K562 (cell line): ENCODE data around the gene AMPD3. TPM values are rescaled to one million over a fixed set of nuclear protein-coding genes. Genes with fewer than 3 reads are reported as not detected.

Experiments used
- ATAC-seq: fragments of 200-7000 bp; cut with Tn5 transposase; 3 replicates; pipeline ENCODE4 v1.9.1; 2020; ENCODE audit warnings: moderate library complexity
- BruUV-seq: library from RNA; stranded (reverse); fragments of 400-500 nt; replicated peaks from 2 replicates; lab custom pipeline; 2021; lab: Mats Ljungman, UMichigan
- CTCF ChIA-PET: fragments of 300-600 bp; formaldehyde crosslinking; extraction: SDS; loops from one replicate; lab custom pipeline; 2021; ENCODE audit warnings: low intra/inter-chr PET ratio; lab: Yijun Ruan, JAX
- POLR2A ChIA-PET: fragments of 300-600, 350-650 bp; sonication (Branson Sonifier 250); formaldehyde crosslinking; extraction: SDS; loops from one replicate; lab custom pipeline; 2021; ENCODE audit warnings: antibody characterized with exemption, inconsistent platforms; lab: Yijun Ruan, JAX
- DNase-seq, 4 experiments: peaks; one replicate each; pipeline versions ENCODE4 v3.0.0 to v3.0.0-alpha.2; 2011 to 2018; ENCODE audit warnings: low spot score in 3 of 4, mixed read lengths in 3 of 4; ENCODE audit errors: extremely low read depth in 1 of 4
- FAIRE-seq: peaks from 2 replicates; lab custom pipeline; 2011; peaks lifted over from hg19 to GRCh38; lab: Jason Lieb, UNC
- H2AFZ ChIP-seq: 2 replicates; pipeline ENCODE4 v1.6.0; 2011; ENCODE audit warnings: low read depth, low read length, control low read depth, inconsistent platforms
- H3K27ac ChIP-seq: fragments of 200-600 bp; 3 replicates; pipeline ENCODE4 v1.8.0; 2011; ENCODE audit warnings: low read depth, mild to moderate bottlenecking, control low read depth, inconsistent platforms, low read length, moderate library complexity, mixed read lengths; ENCODE audit errors: extremely low read depth
- H3K27me3 ChIP-seq, 2 experiments: fragments of 300-600 bp in 1 of 2; 2 replicates in 1 of 2; 3 replicates in 1 of 2; pipeline versions ENCODE4 v1.6.0 to v1.8.0; 2011; ENCODE audit warnings: inconsistent platforms in 2 of 2, low read length in 2 of 2, mild to moderate bottlenecking in 1 of 2, mixed read lengths in 1 of 2, moderate library complexity in 1 of 2; ENCODE audit not compliant: control insufficient read depth in 2 of 2, insufficient read depth in 2 of 2
- H3K36me3 ChIP-seq: fragments of 300-600 bp; 3 replicates; pipeline ENCODE4 v1.8.0; 2011; ENCODE audit warnings: mild to moderate bottlenecking, low read length, inconsistent platforms; ENCODE audit not compliant: control insufficient read depth, insufficient read depth
- H3K4me1 ChIP-seq, 2 experiments: fragments of 200-600 bp in 1 of 2; replicated peaks in 1 of 2; 2 replicates in 1 of 2; 3 replicates in 1 of 2; pipeline versions ENCODE4 v1.5.1 to v1.8.0; 2011; ENCODE audit warnings: inconsistent platforms in 2 of 2, low read length in 2 of 2, mild to moderate bottlenecking in 1 of 2, mixed read lengths in 1 of 2, moderate library complexity in 1 of 2; ENCODE audit not compliant: control insufficient read depth in 2 of 2, insufficient read depth in 2 of 2
- H3K4me2 ChIP-seq: 2 replicates; pipeline ENCODE4 v1.6.1; 2011; ENCODE audit warnings: low read length, control low read depth, inconsistent platforms, mixed read lengths; ENCODE audit not compliant: insufficient read depth
- H3K4me3 ChIP-seq: fragments of 200-600 bp; sonication (generic), shearing (Covaris generic); 2 replicates; pipeline ENCODE4 v1.5.1; 2016; ENCODE audit warnings: control low read depth, inconsistent platforms
- H3K79me2 ChIP-seq: fragments of 200-600 bp; 3 replicates; pipeline ENCODE4 v1.8.0; 2011; ENCODE audit warnings: low read length, inconsistent platforms; ENCODE audit not compliant: control insufficient read depth, insufficient read depth
- H3K9ac ChIP-seq, 2 experiments: 2 replicates each; pipeline versions ENCODE4 v1.6.0 to v1.6.1; 2011; ENCODE audit warnings: low read depth in 2 of 2, low read length in 2 of 2, control low read depth in 1 of 2, inconsistent platforms in 1 of 2, mild to moderate bottlenecking in 1 of 2, mixed read lengths in 1 of 2; ENCODE audit not compliant: insufficient read depth in 1 of 2
- H3K9me1 ChIP-seq: one replicate; pipeline ENCODE4 v1.6.0; 2011; ENCODE audit warnings: inconsistent platforms, mild to moderate bottlenecking, low read length, moderate library complexity; ENCODE audit not compliant: control insufficient read depth, insufficient read depth
- H3K9me3 ChIP-seq: replicated peaks from 2 replicates; pipeline ENCODE4 v1.5.1; 2011; ENCODE audit warnings: low read depth, low read length, inconsistent platforms; ENCODE audit not compliant: control insufficient read depth, insufficient read depth
- H4K20me1 ChIP-seq: replicated peaks from 2 replicates; pipeline ENCODE4 v1.6.1; 2011; ENCODE audit warnings: low read length, inconsistent platforms, mixed read lengths; ENCODE audit not compliant: control insufficient read depth, insufficient read depth
- CHD2 ChIP-seq: IDR thresholded peaks from 2 replicates; pipeline ENCODE4 v1.6.1; 2011; ENCODE audit warnings: low read depth, low read length
- NFATC3 ChIP-seq: fragments of 450-650 bp; IDR thresholded peaks from 2 replicates; pipeline ENCODE4 v1.6.1; 2017; ENCODE audit warnings: mild to moderate bottlenecking
- NFIX ChIP-seq: fragments of 250-450 bp; sonication (Bioruptor Pico); IDR thresholded peaks from 2 replicates; pipeline ENCODE4 v1.4.0; 2020; ENCODE audit warnings: low read depth, mild to moderate bottlenecking, moderate library complexity
- PTRF ChIP-seq: fragments of 450-650 bp; IDR thresholded peaks from 2 replicates; pipeline ENCODE4 v1.6.1; 2016; ENCODE audit warnings: mild to moderate bottlenecking, missing genetic modification characterization, missing compliant biosample characterization
- WGBS: fragments of 100-300 bp; shearing (Covaris generic); methylation state at CpG from one replicate; pipeline ENCODE4 v1.1.6; 2016; ENCODE audit warnings: low coverage, mixed read lengths; ENCODE audit not compliant: insufficient coverage; ENCODE audit errors: missing lambda C conversion rate; 5-methylcytosine and 5-hydroxymethylcytosine counted together
- in situ Hi-C: fragments of 300-500 bp; cut with MboI; formaldehyde crosslinking; loops from 4 replicates; pipeline ENCODE4 v1.15.0; 2018; ENCODE audit warnings: inconsistent platforms, mixed read lengths
- intact Hi-C: fragments of 100-400 bp; cut with micrococcal nuclease; formaldehyde crosslinking; loops from 2 replicates; pipeline ENCODE4 v1.14.2; 2022
- polyA plus RNA-seq, 8 experiments: library from polyadenylated mRNA; depleted of rRNA in 4 of 8; stranded (reverse) in 5 of 8; unstranded in 3 of 8; fragments of >200 nt; fragmentation: Nextera tagmentation in 2 of 8; fragmentation: Illumina TruSeq in 1 of 8; extraction: Ambion mirVana in 2 of 8; extraction: Trizol in 1 of 8; gene quantifications; 2 replicates each; pipeline versions ENCODE4 v1.2.1 to v1.2.3, GENCODE V29; 2011 to 2014; ENCODE audit warnings: inconsistent platforms in 1 of 8, missing spikeins in 1 of 8
- total RNA-seq, 7 experiments: library from RNA; depleted of rRNA in 6 of 7; stranded (reverse); fragments of >200 nt in 6 of 7; fragmentation: Illumina TruSeq in 2 of 7; extraction: Trizol in 2 of 7; gene quantifications; 2 replicates each; pipeline versions ENCODE4 v1.2.1 to v1.2.3, GENCODE V29; 2011 to 2021; ENCODE audit warnings: low replicate concordance in 1 of 7

The AMPD3 gene
- total and polyA plus RNA-seq, 9 of the 15 experiments (the other 6 are each of a cell fraction or from before 2014, with no cell fraction given): 4.4 to 23.6 (median 11.2) TPM

- no peak for TF ChIP-seq NFATC3
- no peak for TF ChIP-seq NFIX (CRISPR knock-in tag)
- no peak for TF ChIP-seq CHD2
- no peak for TF ChIP-seq PTRF (tag)
- peaks cover 77% of the 10 kb centered on the region for H3K36me3 ChIP-seq
- H3K4me1 ChIP-seq: peaks cover 7 to 16% of the 10 kb centered on the region in 2 experiments; a peak in 4 of 5 replicates
- 88% methylated on average over 16 of the region's 16 CpGs for WGBS
- no peaks in the 10 kb centered on the region for H3K27me3 ChIP-seq
- no peaks in the 10 kb centered on the region for H3K9me1 ChIP-seq
- DNase-seq (no peak), ATAC-seq (no peak), FAIRE-seq (no peak)
- in situ Hi-C loops: no loop called here
- H4K20me1 ChIP-seq: no peaks in the 10 kb centered on the region
- no peak overlapping the region for H3K4me2 ChIP-seq
- POLR2A ChIA-PET: interaction anchor here (1.1 to 1.8 kb wide), 2 partner anchors 8 to 27 kb away, joined by 3 to 6 read pairs; no protein-coding TSS in a partner anchor
- intact Hi-C loops: no loop called here
- CTCF ChIA-PET: no interaction called here
- H3K4me3 ChIP-seq: no peak overlapping the region
- no peaks in the 10 kb centered on the region for H3K79me2 ChIP-seq
- BruUV-seq: no TSS peak
- H2AFZ ChIP-seq: no peak overlapping the region
- no peaks in the 10 kb centered on the region for H3K9me3 ChIP-seq
- no peak overlapping the region for H3K9ac ChIP-seq
- H3K27ac ChIP-seq: no peak overlapping the region
Observed at GRCh38 chr11:10487002-10487647, 32.1 kb downstream of the AMPD3 start.
